ENCODE results near the gene RANBP1. TPM values are rescaled to one million over a fixed set of nuclear protein-coding genes. Genes with fewer than 3 reads are reported as not detected.

The RANBP1 gene
- polyA plus RNA-seq, 1 donor (not counting 4 experiments of a cell fraction or from before 2014, with no cell fraction given), result 193 TPM

DNA sequence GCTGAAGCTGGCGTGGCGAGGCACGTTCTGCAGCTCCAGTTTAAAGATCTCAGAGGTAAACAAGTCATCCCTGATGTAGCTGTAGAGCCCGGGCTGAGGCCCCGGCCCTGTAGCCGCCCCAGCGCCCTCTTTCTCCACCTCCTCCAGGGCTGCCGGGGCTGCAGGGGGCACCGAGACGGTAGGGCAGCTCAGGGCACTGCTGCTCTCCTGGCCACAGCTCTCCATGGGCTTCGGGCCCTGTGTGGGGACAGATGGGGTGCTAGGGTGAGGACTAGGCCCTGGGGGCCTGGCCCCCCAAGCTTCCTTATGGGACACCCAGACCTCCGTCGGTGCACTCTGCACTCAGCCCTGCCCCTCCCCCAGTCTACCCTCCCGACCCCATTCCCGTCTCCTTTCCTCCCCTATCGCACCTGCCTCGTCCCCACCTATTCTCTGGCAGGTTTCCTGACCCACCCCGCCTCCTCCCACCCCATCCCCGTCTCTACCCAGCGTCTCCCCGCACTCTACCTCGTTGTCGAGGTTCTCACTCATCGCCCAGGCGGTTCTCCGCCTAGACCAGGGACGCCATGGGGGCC lies 559 bp downstream of the RANBP1 start:
- Histone ChIP-seq H3K4me1 (ENCODE audit: control insufficient read depth, extremely low read depth, insufficient read depth, low read length) (peaks cover 16% of the 10 kb centered on the region), H4K20me1 (ENCODE audit: control insufficient read depth, extremely low read depth, insufficient read depth, low read length) (no peaks in the 10 kb centered on the region), H3K36me3 (ENCODE audit: control insufficient read depth in 2 of 2, extremely low read depth in 1 of 2, insufficient read depth in 2 of 2, low read length in 2 of 2) (peaks cover 30 to 35% of the 10 kb centered on the region in 2 experiments), H3K4me3 (ENCODE audit: control insufficient read depth in 2 of 3, extremely low read depth in 1 of 3, insufficient read depth in 2 of 3, low read depth in 1 of 3, low read length in 3 of 3) (peak overlapping the region; percentile 72 to 88 (median 88)), H3K4me2 (ENCODE audit: control insufficient read depth, extremely low read depth, insufficient read depth, low read depth, low read length) (peak overlapping the region; percentile 79), H3K27ac (ENCODE audit: control insufficient read depth, insufficient read depth, low read length) (peak overlapping the region; percentile 83), H3K79me2 (ENCODE audit: control insufficient read depth, insufficient read depth, low read length) (peaks cover 72% of the 10 kb centered on the region), H3K27me3 (ENCODE audit: control insufficient read depth, extremely low read depth, insufficient read depth, low read length) (no peaks in the 10 kb centered on the region), H3K9me3 (ENCODE audit: control insufficient read depth, low read depth, low read length) (no peaks in the 10 kb centered on the region), H3K9ac (ENCODE audit: control insufficient read depth, extremely low read depth, insufficient read depth, low read length) (peak overlapping the region; percentile 93), H3K9me1 (ENCODE audit: control insufficient read depth, extremely low read depth, insufficient read depth, low read length) (no peaks in the 10 kb centered on the region), H2AFZ (ENCODE audit: control insufficient read depth, low read length) (peak overlapping the region; percentile 77)
- DNase-seq (ENCODE audit: low read depth, low spot score) (no peak), FAIRE-seq (no peak)
- dilution Hi-C loops (cut with MboI; ENCODE audit: extremely low pct_ligation_motif_present, low sequenced_read_pairs), result no loop called here
- TF ChIP-seq EZH2 (IDR thresholded peaks at IDR 0.05; ENCODE audit: low read length), result no peak
- TF ChIP-seq, protein P1, sequence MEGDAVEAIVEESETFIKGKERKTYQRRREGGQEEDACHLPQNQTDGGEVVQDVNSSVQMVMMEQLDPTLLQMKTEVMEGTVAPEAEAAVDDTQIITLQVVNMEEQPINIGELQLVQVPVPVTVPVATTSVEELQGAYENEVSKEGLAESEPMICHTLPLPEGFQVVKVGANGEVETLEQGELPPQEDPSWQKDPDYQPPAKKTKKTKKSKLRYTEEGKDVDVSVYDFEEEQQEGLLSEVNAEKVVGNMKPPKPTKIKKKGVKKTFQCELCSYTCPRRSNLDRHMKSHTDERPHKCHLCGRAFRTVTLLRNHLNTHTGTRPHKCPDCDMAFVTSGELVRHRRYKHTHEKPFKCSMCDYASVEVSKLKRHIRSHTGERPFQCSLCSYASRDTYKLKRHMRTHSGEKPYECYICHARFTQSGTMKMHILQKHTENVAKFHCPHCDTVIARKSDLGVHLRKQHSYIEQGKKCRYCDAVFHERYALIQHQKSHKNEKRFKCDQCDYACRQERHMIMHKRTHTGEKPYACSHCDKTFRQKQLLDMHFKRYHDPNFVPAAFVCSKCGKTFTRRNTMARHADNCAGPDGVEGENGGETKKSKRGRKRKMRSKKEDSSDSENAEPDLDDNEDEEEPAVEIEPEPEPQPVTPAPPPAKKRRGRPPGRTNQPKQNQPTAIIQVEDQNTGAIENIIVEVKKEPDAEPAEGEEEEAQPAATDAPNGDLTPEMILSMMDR (optimal IDR thresholded peaks at IDR 0.05 in 1 of 3, IDR thresholded peaks at IDR 0.05 in 1 of 3, conservative IDR thresholded peaks at IDR 0.05 in 1 of 3; ENCODE audit: extremely low read depth in 1 of 3, insufficient read depth in 2 of 3, low read length in 3 of 3), result no peak

DNA sequence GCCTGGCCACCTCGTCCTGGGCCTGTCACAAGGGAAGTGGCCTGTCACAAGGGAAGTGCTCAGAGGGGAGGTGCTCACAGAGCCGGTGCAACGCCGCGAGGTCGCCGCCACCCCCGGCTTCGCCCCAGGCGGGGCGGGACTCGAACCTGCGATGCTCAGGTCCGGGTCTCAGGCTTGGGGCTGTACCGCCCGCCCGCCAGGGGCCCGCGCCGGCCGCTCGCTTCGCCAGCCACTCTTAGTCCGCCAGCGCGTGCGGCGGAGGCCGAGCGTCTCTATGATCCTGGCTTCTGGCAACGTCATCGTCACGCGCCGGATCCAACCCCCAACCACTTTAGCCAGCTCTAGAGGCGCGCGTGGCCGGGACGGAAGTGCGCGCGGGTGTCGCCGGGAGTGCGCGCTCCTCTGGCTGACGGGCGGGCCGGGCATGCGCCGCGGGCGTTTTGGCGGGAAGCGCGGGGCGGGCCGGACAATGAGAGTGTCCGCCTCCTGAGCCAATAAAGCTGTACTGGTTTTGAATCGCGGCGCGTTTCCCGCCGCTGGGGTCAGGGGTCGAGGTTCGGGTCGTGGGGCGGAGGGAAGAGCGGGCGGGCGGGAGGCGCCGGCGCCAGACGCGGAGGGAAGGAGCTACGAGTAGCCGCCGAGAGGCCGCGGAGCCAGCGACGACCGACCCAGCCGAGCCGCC lies 1.2 kb downstream of the RANBP1 start, which contains the start of gene TRMT2A:
TSS of gene TRMT2A (minus strand) at position 276 of the 682 bp plus-strand sequence. CDS start 320 bp downstream, outside the sequence.
- Histone ChIP-seq H3K4me2 (ENCODE audit: control insufficient read depth, extremely low read depth, insufficient read depth, low read depth, low read length) (peak within 1 kb of the TSS; percentile 89), H3K27me3 (ENCODE audit: control insufficient read depth, extremely low read depth, insufficient read depth, low read length) (no peaks in the 10 kb centered on the region), H3K4me1 (ENCODE audit: control insufficient read depth, extremely low read depth, insufficient read depth, low read length) (peaks cover 16% of the 10 kb centered on the region), H4K20me1 (ENCODE audit: control insufficient read depth, extremely low read depth, insufficient read depth, low read length) (no peaks in the 10 kb centered on the region), H3K79me2 (ENCODE audit: control insufficient read depth, insufficient read depth, low read length) (peaks cover 78% of the 10 kb centered on the region), H3K9me3 (ENCODE audit: control insufficient read depth, low read depth, low read length) (no peaks in the 10 kb centered on the region), H3K9ac (ENCODE audit: control insufficient read depth, extremely low read depth, insufficient read depth, low read length) (peak within 1 kb of the TSS; percentile 93), H3K4me3 (ENCODE audit: control insufficient read depth in 2 of 3, extremely low read depth in 1 of 3, insufficient read depth in 2 of 3, low read depth in 1 of 3, low read length in 3 of 3) (peak within 1 kb of the TSS; percentile 88 to 94 (median 88)), H3K9me1 (ENCODE audit: control insufficient read depth, extremely low read depth, insufficient read depth, low read length) (no peaks in the 10 kb centered on the region), H3K36me3 (ENCODE audit: control insufficient read depth in 2 of 2, extremely low read depth in 1 of 2, insufficient read depth in 2 of 2, low read length in 2 of 2) (peaks cover 31 to 39% of the 10 kb centered on the region in 2 experiments), H2AFZ (ENCODE audit: control insufficient read depth, low read length) (peak within 1 kb of the TSS; percentile 77), H3K27ac (ENCODE audit: control insufficient read depth, insufficient read depth, low read length) (peak within 1 kb of the TSS; percentile 83)
- peak; percentile 69 for DNase-seq (ENCODE audit: low read depth, low spot score)
- peak; percentile 26 for FAIRE-seq
- no peak for TF ChIP-seq EZH2 (IDR thresholded peaks at IDR 0.05; ENCODE audit: low read length)
- TF ChIP-seq, protein P1 (optimal IDR thresholded peaks at IDR 0.05 in 1 of 3, IDR thresholded peaks at IDR 0.05 in 1 of 3, conservative IDR thresholded peaks at IDR 0.05 in 1 of 3; ENCODE audit: extremely low read depth in 1 of 3, insufficient read depth in 2 of 3, low read length in 3 of 3), result peak in 1 of 3 experiments; percentile 27
- dilution Hi-C loops (cut with MboI; ENCODE audit: extremely low pct_ligation_motif_present, low sequenced_read_pairs), result no loop called here

Measured in keratinocyte (primary cell).